WTC11 (cell line): Measurements from ENCODE around the gene KCTD1. TPM values are rescaled to one million over a fixed set of nuclear protein-coding genes. Genes with fewer than 3 reads are reported as not detected.

Source experiments
- ATAC-seq: fragments of 200-7000 bp; cut with Tn5 transposase; 2 replicates; pipeline ENCODE4 v1.10.0; 2021; ENCODE audit warnings: mild to moderate bottlenecking, moderate library complexity
- CTCF ChIA-PET: fragments of 300-600 bp; sonication (Branson Sonifier 250); formaldehyde crosslinking; loops from one replicate; lab custom pipeline; 2021; ENCODE audit warnings: antibody characterized with exemption; lab: Charles Lee
- POLR2A ChIA-PET: fragments of 350-600 bp; sonication (Branson Sonifier 250); formaldehyde crosslinking; loops from one replicate; lab custom pipeline; 2021; ENCODE audit warnings: antibody characterized with exemption; lab: Charles Lee
- DNase-seq: peaks from one replicate; pipeline ENCODE4 v3.0.0; 2021; ENCODE audit warnings: low spot score
- H3K27ac Mint-ChIP-seq: 2 replicates; pipeline ENCODE4 v1.8.0; 2021; ENCODE audit warnings: mixed read lengths
- H3K27me3 Mint-ChIP-seq: 2 replicates; pipeline ENCODE4 v1.8.0; 2021; ENCODE audit warnings: low read depth, mild to moderate bottlenecking, moderate library complexity, mixed read lengths
- H3K36me3 Mint-ChIP-seq: 2 replicates; pipeline ENCODE4 v1.8.0; 2021; ENCODE audit warnings: mixed read lengths
- H3K4me1 Mint-ChIP-seq: 2 replicates; pipeline ENCODE4 v1.8.0; 2022; ENCODE audit warnings: mixed read lengths
- H3K4me3 Mint-ChIP-seq: 2 replicates; pipeline ENCODE4 v1.8.0; 2021; ENCODE audit warnings: mild to moderate bottlenecking, moderate library complexity, mixed read lengths
- H3K9me3 Mint-ChIP-seq: 2 replicates; pipeline ENCODE4 v1.8.0; 2021; ENCODE audit warnings: mixed read lengths
- ELF4 ChIP-seq: sonication (generic); formaldehyde crosslinking; IDR thresholded peaks from 2 replicates; pipeline ENCODE4 v1.8.1; 2022; ENCODE audit warnings: low read depth, mild to moderate bottlenecking, moderate library complexity, missing genetic modification reagents
- ETV6 ChIP-seq: sonication (generic); formaldehyde crosslinking; IDR thresholded peaks from 2 replicates; pipeline ENCODE4 v1.8.1; 2022; ENCODE audit warnings: mild to moderate bottlenecking, missing genetic modification reagents
- FOXJ3 ChIP-seq: sonication (generic); formaldehyde crosslinking; IDR thresholded peaks from 2 replicates; pipeline ENCODE4 v1.9.0; 2021; ENCODE audit warnings: missing genetic modification reagents, mild to moderate bottlenecking, borderline replicate concordance
- FOXP1 ChIP-seq: sonication (generic); formaldehyde crosslinking; IDR thresholded peaks from 2 replicates; pipeline ENCODE4 v1.8.0; 2022; ENCODE audit warnings: missing genetic modification reagents, mild to moderate bottlenecking, moderate library complexity, borderline replicate concordance
- GRHL2 ChIP-seq: fragments of 250-450 bp; sonication (Bioruptor Pico); IDR thresholded peaks from 2 replicates; pipeline ENCODE4 v1.8.0; 2022; ENCODE audit warnings: mild to moderate bottlenecking, moderate library complexity; ENCODE audit not compliant: insufficient replicate concordance, severe bottlenecking
- GTF2I ChIP-seq: fragments of 250-450 bp; sonication (Bioruptor Pico); conservative IDR thresholded peaks from 2 replicates; pipeline ENCODE4 v1.4.0; 2021; ENCODE audit warnings: mild to moderate bottlenecking
- JUN ChIP-seq: sonication (generic); formaldehyde crosslinking; IDR thresholded peaks from 2 replicates; pipeline ENCODE4 v1.8.0; 2023; ENCODE audit warnings: mild to moderate bottlenecking, missing genetic modification reagents
- NFYB ChIP-seq: sonication (generic); formaldehyde crosslinking; conservative IDR thresholded peaks from 2 replicates; pipeline ENCODE4 v1.8.0; 2022; ENCODE audit warnings: low read depth, missing genetic modification reagents
- NR2C2 ChIP-seq: sonication (generic); formaldehyde crosslinking; IDR thresholded peaks from 2 replicates; pipeline ENCODE4 v1.8.0; 2022; ENCODE audit warnings: mild to moderate bottlenecking, missing genetic modification reagents
- NR3C1 ChIP-seq: sonication (generic); formaldehyde crosslinking; conservative IDR thresholded peaks from 2 replicates; pipeline ENCODE4 v1.8.1; 2023; ENCODE audit warnings: low read depth, mild to moderate bottlenecking, missing genetic modification reagents
- TEAD4 ChIP-seq: sonication (generic); formaldehyde crosslinking; IDR thresholded peaks from 2 replicates; pipeline ENCODE4 v1.8.0; 2022; ENCODE audit warnings: mild to moderate bottlenecking, missing genetic modification reagents
- TP53 ChIP-seq: sonication (generic); formaldehyde crosslinking; IDR thresholded peaks from 2 replicates; pipeline ENCODE4 v1.8.1; 2023; ENCODE audit warnings: mild to moderate bottlenecking, missing genetic modification reagents
- ZNF317 ChIP-seq: sonication (generic); formaldehyde crosslinking; IDR thresholded peaks from 2 replicates; pipeline ENCODE4 v1.8.1; 2023; ENCODE audit warnings: low read depth, mild to moderate bottlenecking, moderate library complexity, missing genetic modification reagents, borderline replicate concordance
- ZNF416 ChIP-seq: fragments of 250-450 bp; sonication (Bioruptor Pico); IDR thresholded peaks from 2 replicates; pipeline ENCODE4 v1.9.0; 2021; ENCODE audit warnings: mild to moderate bottlenecking, inconsistent platforms
- total RNA-seq: library from RNA; stranded (reverse); gene quantifications from 3 replicates; pipeline ENCODE4 v1.2.3, GENCODE V29; 2021
- TF ChIP-seq, protein P1 (sequence below): sonication (generic); formaldehyde crosslinking; IDR thresholded peaks from 2 replicates; pipeline ENCODE4 v1.8.0; 2022; ENCODE audit warnings: missing genetic modification reagents
- TF ChIP-seq, protein P2 (sequence below): sonication (generic); formaldehyde crosslinking; IDR thresholded peaks from 2 replicates; pipeline ENCODE4 v1.8.0; 2022; ENCODE audit warnings: mild to moderate bottlenecking, missing genetic modification reagents
- TF ChIP-seq, protein P3 (sequence below): fragments of 250-450 bp; sonication (Bioruptor Pico); IDR thresholded peaks from 2 replicates; pipeline ENCODE4 v1.9.0; 2021; ENCODE audit warnings: mild to moderate bottlenecking, borderline replicate concordance
- TF ChIP-seq, protein P4 (sequence below): sonication (generic); formaldehyde crosslinking; IDR thresholded peaks from 2 replicates; pipeline ENCODE4 v1.8.1; 2023; ENCODE audit warnings: mild to moderate bottlenecking, moderate library complexity, missing genetic modification reagents
- TF ChIP-seq, protein P5 (sequence below): sonication (generic); formaldehyde crosslinking; IDR thresholded peaks from 2 replicates; pipeline ENCODE4 v1.8.1; 2022; ENCODE audit warnings: mild to moderate bottlenecking, moderate library complexity, missing genetic modification reagents
- TF ChIP-seq, protein P6 (sequence below): sonication (generic); formaldehyde crosslinking; IDR thresholded peaks from 2 replicates; pipeline ENCODE4 v1.8.0; 2022; ENCODE audit warnings: mild to moderate bottlenecking, missing genetic modification reagents

KCTD1 gene
- total RNA-seq, 1 experiment from 2014 or later = 23.3 TPM

DNA sequence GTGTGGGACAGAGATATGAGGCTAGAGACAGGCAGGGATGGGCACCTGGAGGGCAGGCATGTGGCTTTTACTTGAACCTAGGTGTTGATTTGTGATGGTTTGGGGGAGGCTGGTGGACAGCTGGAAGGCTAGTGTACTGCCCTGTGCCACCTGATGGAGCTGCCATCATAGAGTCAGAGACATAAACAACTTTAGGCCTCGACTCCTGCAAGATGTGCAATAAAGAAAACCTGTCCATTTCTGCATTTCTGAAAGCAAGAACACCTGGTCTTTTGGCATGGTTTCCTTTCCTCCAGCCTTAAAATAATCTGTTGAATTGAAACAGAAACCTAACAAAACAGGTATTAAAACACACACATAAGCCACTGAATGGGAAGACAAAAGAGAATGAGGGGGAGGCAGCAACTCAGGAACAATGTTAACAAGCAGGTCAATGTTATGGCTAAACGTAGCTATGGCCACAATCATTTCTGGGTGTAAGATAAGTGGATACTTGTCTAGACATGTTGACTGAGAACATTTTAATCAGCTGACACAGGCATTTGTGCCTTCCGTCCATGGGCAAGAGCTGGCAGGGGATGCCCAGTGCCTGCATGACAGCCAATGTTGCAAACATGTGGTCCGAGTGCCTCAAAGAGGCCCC is 87.8 kb downstream of the KCTD1 start:
- H3K27ac Mint-ChIP-seq = no peak overlapping the region
- H3K4me3 Mint-ChIP-seq = no peak overlapping the region
- DNase-seq (no peak), ATAC-seq (no peak)
- TF ChIP-seq, protein P1, sequence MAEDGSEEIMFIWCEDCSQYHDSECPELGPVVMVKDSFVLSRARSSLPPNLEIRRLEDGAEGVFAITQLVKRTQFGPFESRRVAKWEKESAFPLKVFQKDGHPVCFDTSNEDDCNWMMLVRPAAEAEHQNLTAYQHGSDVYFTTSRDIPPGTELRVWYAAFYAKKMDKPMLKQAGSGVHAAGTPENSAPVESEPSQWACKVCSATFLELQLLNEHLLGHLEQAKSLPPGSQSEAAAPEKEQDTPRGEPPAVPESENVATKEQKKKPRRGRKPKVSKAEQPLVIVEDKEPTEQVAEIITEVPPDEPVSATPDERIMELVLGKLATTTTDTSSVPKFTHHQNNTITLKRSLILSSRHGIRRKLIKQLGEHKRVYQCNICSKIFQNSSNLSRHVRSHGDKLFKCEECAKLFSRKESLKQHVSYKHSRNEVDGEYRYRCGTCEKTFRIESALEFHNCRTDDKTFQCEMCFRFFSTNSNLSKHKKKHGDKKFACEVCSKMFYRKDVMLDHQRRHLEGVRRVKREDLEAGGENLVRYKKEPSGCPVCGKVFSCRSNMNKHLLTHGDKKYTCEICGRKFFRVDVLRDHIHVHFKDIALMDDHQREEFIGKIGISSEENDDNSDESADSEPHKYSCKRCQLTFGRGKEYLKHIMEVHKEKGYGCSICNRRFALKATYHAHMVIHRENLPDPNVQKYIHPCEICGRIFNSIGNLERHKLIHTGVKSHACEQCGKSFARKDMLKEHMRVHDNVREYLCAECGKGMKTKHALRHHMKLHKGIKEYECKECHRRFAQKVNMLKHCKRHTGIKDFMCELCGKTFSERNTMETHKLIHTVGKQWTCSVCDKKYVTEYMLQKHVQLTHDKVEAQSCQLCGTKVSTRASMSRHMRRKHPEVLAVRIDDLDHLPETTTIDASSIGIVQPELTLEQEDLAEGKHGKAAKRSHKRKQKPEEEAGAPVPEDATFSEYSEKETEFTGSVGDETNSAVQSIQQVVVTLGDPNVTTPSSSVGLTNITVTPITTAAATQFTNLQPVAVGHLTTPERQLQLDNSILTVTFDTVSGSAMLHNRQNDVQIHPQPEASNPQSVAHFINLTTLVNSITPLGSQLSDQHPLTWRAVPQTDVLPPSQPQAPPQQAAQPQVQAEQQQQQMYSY (CRISPR knock-in tag) = no peak
- no peak for TF ChIP-seq ETV6 (CRISPR knock-in tag)
- no peak for TF ChIP-seq NR3C1 (CRISPR knock-in tag)
- no peak for TF ChIP-seq NFYB (CRISPR knock-in tag)
- TF ChIP-seq, protein P2, sequence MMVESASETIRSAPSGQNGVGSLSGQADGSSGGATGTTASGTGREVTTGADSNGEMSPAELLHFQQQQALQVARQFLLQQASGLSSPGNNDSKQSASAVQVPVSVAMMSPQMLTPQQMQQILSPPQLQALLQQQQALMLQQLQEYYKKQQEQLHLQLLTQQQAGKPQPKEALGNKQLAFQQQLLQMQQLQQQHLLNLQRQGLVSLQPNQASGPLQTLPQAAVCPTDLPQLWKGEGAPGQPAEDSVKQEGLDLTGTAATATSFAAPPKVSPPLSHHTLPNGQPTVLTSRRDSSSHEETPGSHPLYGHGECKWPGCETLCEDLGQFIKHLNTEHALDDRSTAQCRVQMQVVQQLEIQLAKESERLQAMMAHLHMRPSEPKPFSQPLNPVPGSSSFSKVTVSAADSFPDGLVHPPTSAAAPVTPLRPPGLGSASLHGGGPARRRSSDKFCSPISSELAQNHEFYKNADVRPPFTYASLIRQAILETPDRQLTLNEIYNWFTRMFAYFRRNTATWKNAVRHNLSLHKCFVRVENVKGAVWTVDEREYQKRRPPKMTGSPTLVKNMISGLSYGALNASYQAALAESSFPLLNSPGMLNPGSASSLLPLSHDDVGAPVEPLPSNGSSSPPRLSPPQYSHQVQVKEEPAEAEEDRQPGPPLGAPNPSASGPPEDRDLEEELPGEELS = no peak
- no peak for TF ChIP-seq TEAD4 (CRISPR knock-in tag)
- CTCF ChIA-PET = interaction anchor here (0.5 to 2.2 kb wide), 2 partner anchors 8 to 66 kb away, joined by 4 to 11 read pairs; no protein-coding TSS in a partner anchor
- POLR2A ChIA-PET = no interaction called here
- peaks cover 14% of the 10 kb centered on the region; the same call in 1 of the 2 replicates for H3K36me3 Mint-ChIP-seq
- peaks cover 27% of the 10 kb centered on the region for H3K4me1 Mint-ChIP-seq
- H3K9me3 Mint-ChIP-seq = no peaks in the 10 kb centered on the region
- peaks cover 9% of the 10 kb centered on the region; the same call in 1 of the 2 replicates for H3K27me3 Mint-ChIP-seq

DNA sequence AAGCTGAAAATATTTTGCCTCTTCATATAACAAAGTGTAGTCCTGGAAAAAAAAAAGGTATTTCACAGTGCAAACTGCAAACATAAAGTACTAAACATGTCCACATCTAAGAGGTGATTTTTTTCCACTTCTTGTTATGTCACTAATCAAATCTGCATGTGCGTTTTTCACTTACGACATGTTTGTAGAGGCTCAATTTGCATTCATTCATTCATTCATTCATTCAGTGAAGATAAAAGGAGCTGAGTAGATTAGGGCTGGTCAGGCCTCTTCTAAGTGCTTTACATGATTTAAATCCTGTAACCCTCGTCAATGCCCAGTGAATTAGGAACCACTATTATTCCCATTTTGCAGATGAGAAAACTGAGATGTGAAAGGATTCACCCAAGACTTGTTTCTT is 88.5 kb downstream of the KCTD1 start:
- peaks cover 9% of the 10 kb centered on the region; the same call in 1 of the 2 replicates for H3K27me3 Mint-ChIP-seq
- no peak for ATAC-seq
- H3K4me1 Mint-ChIP-seq = peaks cover 27% of the 10 kb centered on the region
- peaks cover 15% of the 10 kb centered on the region; the same call in 1 of the 2 replicates for H3K36me3 Mint-ChIP-seq
- ChIA-PET CTCF (interaction anchor here (2.2 kb wide), 1 partner anchor 9 kb away, joined by 11 read pairs; no protein-coding TSS in a partner anchor), POLR2A (no interaction called here)
- no peak overlapping the region for H3K4me3 Mint-ChIP-seq
- H3K27ac Mint-ChIP-seq = no peak overlapping the region
- TF ChIP-seq NR2C2 (CRISPR knock-in tag) (no peak), GTF2I (CRISPR knock-in tag) (no peak), GRHL2 (no peak), FOXP1 (CRISPR knock-in tag) (no peak), ZNF317 (CRISPR knock-in tag) (no peak), TP53 (CRISPR knock-in tag) (no peak), ELF4 (CRISPR knock-in tag) (no peak), JUN (CRISPR knock-in tag) (no peak), FOXJ3 (no peak), ZNF416 (CRISPR knock-in tag) (no peak)
- TF ChIP-seq, protein P3, sequence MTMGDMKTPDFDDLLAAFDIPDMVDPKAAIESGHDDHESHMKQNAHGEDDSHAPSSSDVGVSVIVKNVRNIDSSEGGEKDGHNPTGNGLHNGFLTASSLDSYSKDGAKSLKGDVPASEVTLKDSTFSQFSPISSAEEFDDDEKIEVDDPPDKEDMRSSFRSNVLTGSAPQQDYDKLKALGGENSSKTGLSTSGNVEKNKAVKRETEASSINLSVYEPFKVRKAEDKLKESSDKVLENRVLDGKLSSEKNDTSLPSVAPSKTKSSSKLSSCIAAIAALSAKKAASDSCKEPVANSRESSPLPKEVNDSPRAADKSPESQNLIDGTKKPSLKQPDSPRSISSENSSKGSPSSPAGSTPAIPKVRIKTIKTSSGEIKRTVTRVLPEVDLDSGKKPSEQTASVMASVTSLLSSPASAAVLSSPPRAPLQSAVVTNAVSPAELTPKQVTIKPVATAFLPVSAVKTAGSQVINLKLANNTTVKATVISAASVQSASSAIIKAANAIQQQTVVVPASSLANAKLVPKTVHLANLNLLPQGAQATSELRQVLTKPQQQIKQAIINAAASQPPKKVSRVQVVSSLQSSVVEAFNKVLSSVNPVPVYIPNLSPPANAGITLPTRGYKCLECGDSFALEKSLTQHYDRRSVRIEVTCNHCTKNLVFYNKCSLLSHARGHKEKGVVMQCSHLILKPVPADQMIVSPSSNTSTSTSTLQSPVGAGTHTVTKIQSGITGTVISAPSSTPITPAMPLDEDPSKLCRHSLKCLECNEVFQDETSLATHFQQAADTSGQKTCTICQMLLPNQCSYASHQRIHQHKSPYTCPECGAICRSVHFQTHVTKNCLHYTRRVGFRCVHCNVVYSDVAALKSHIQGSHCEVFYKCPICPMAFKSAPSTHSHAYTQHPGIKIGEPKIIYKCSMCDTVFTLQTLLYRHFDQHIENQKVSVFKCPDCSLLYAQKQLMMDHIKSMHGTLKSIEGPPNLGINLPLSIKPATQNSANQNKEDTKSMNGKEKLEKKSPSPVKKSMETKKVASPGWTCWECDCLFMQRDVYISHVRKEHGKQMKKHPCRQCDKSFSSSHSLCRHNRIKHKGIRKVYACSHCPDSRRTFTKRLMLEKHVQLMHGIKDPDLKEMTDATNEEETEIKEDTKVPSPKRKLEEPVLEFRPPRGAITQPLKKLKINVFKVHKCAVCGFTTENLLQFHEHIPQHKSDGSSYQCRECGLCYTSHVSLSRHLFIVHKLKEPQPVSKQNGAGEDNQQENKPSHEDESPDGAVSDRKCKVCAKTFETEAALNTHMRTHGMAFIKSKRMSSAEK (CRISPR knock-in tag) = no peak
- TF ChIP-seq, protein P4, sequence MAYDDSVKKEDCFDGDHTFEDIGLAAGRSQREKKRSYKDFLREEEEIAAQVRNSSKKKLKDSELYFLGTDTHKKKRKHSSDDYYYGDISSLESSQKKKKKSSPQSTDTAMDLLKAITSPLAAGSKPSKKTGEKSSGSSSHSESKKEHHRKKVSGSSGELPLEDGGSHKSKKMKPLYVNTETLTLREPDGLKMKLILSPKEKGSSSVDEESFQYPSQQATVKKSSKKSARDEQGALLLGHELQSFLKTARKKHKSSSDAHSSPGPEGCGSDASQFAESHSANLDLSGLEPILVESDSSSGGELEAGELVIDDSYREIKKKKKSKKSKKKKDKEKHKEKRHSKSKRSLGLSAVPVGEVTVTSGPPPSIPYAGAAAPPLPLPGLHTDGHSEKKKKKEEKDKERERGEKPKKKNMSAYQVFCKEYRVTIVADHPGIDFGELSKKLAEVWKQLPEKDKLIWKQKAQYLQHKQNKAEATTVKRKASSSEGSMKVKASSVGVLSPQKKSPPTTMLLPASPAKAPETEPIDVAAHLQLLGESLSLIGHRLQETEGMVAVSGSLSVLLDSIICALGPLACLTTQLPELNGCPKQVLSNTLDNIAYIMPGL (CRISPR knock-in tag) = no peak
- TF ChIP-seq, protein P5, sequence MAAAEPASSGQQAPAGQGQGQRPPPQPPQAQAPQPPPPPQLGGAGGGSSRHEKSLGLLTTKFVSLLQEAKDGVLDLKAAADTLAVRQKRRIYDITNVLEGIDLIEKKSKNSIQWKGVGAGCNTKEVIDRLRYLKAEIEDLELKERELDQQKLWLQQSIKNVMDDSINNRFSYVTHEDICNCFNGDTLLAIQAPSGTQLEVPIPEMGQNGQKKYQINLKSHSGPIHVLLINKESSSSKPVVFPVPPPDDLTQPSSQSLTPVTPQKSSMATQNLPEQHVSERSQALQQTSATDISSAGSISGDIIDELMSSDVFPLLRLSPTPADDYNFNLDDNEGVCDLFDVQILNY (CRISPR knock-in tag) = no peak
- TF ChIP-seq, protein P6, sequence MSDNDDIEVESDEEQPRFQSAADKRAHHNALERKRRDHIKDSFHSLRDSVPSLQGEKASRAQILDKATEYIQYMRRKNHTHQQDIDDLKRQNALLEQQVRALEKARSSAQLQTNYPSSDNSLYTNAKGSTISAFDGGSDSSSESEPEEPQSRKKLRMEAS = no peak
- TF ChIP-seq, all 79 proteins: peak for 0
- no peaks in the 10 kb centered on the region for H3K9me3 Mint-ChIP-seq
- no peak for DNase-seq
